Heart left ventricle (tissue), 16 donors: Measurements from ENCODE around the gene CAST. TPM values are rescaled to one million over a fixed set of nuclear protein-coding genes. Genes with fewer than 3 reads are reported as not detected.

Experiments used
- ATAC-seq, 4 donors: fragments of 200-7000 bp; cut with Tn5 transposase; one replicate each; pipeline ENCODE4 v1.9.1; 2020 to 2022; ENCODE audit warnings: moderate library complexity in 4 of 4, mild to moderate bottlenecking in 3 of 4, moderate number of reproducible peaks in 1 of 4
- DNase-seq, 5 donors: peaks; one replicate each; pipeline ENCODE4 v3.0.0-alpha.2; 2020
- H3K27ac ChIP-seq, 12 donors: fragments of 200-600 bp; sonication (generic) in 4 of 12; one replicate each; pipeline versions ENCODE4 v1.5.0 to v1.8.0; 2016 to 2022; ENCODE audit warnings: mild to moderate bottlenecking in 2 of 12
- H3K27me3 ChIP-seq, 9 donors: fragments of 200-600 bp; sonication (generic) in 2 of 9; one replicate each; pipeline versions ENCODE4 v1.5.1 to v1.8.0; 2016 to 2022; ENCODE audit warnings: mild to moderate bottlenecking in 3 of 9
- H3K36me3 ChIP-seq, 9 donors: fragments of 200-600 bp; sonication (generic) in 2 of 9; one replicate each; pipeline versions ENCODE4 v1.5.0 to v1.8.0; 2018 to 2022; ENCODE audit warnings: mild to moderate bottlenecking in 2 of 9
- H3K4me1 ChIP-seq, 12 donors: fragments of 200-600 bp; sonication (generic) in 4 of 12; one replicate each; pipeline versions ENCODE4 v1.5.0 to v1.8.0; 2016 to 2022; ENCODE audit warnings: mild to moderate bottlenecking in 3 of 12
- H3K4me3 ChIP-seq, 12 donors: fragments of 200-600 bp; sonication (generic) in 4 of 12; one replicate each; pipeline versions ENCODE4 v1.5.0 to v1.8.0; 2017 to 2022; ENCODE audit warnings: mild to moderate bottlenecking in 9 of 12, moderate library complexity in 4 of 12
- H3K9me3 ChIP-seq, 12 donors: fragments of 200-600 bp; sonication (generic) in 4 of 12; one replicate each; pipeline versions ENCODE4 v1.5.0 to v1.8.0; 2016 to 2022; ENCODE audit warnings: mild to moderate bottlenecking in 1 of 12
- POLR2A ChIP-seq, 2 donors: fragments of 450-650 bp; IDR thresholded peaks; one replicate each; pipeline ENCODE4 v1.6.1; 2017; ENCODE audit warnings: antibody characterized with exemption in 2 of 2, mild to moderate bottlenecking in 2 of 2, moderate library complexity in 2 of 2
- WGBS, 4 donors: extraction: QIAGEN DNeasy Blood & Tissue Kit in 2 of 4; methylation state at CpG; one replicate each; pipeline versions ENCODE4 v1.1.5 to v1.1.7; 2013 to 2018; 5-methylcytosine and 5-hydroxymethylcytosine counted together
- intact Hi-C, 10 donors: fragments of 100-400 bp; cut with DNase I; formaldehyde crosslinking; loops; one replicate each; pipeline versions ENCODE4 v1.11.1 to v1.14.2; 2022
- polyA plus RNA-seq, 2 donors: library from polyadenylated mRNA; stranded (reverse); fragments of 200-250 nt; gene quantifications; one replicate each; pipeline ENCODE4 v1.2.3, GENCODE V29; 2013
- total RNA-seq, 9 donors: library from RNA; depleted of rRNA in 2 of 9; stranded (reverse); fragments of >200 nt in 2 of 9; fragmentation: NEBNext Ultra II Directional in 3 of 9; extraction: Animal tissue kit (Norgen Biotek cat#: 25700) in 3 of 9; gene quantifications; one replicate each; pipeline versions ENCODE4 v1.1.0 to v1.2.4, GENCODE V29; 2016 to 2023
- TF ChIP-seq, protein P1 (sequence below), 12 donors: fragments of 200-600 bp; sonication (generic) in 4 of 12; IDR thresholded peaks; one replicate each; pipeline versions ENCODE4 v1.5.0 to v1.8.0; 2018 to 2022; ENCODE audit warnings: antibody characterized with exemption in 12 of 12, mild to moderate bottlenecking in 5 of 12
- donor health status: ischemic (EF 13 %, LVEDD 7.1; RV severe dilation, severe dysfunction).
- donor health status: healthy with polysubstance abuse.
- donor health status: DM: no; HTN: yes; CAD: no.
- donor health status: DM: no; HTN: no; CAD: no.
- donor health status: ischemic (EF 25% LVEDD 6.9; RV normal size, moderate dysfunction).
- donor health status: ischemic (EF 25% LVEDD 5.7; RV mildly dilated, moderate dysfunction).
- donor health status: healthy.
- donor health status: DM: yes; HTN: yes; CAD: no.
- donor health status: ischemic (EF 35%, LVEDD 5.7; RV mildly dilated, moderate dysfunction).
- donor health status: nonischemic (EF 11% LVEDD 7.7; RV severe dilation, severe dysfunction).
- donor health status: DM: yes; HTN: yes; CAD: no.
- donor health status: PGD.
- donor health status: ischemic (EF 29% LVEDD 5.4; RV normal size, mild dysfunction).
- donor health status: nonischemic (EF 23%, LVEDD 6.1; RV moderate dilation, normal function).

Gene CAST
- total and polyA plus RNA-seq, 11 donors, result 179 to 748 (median 536) TPM

- Histone ChIP-seq H3K27me3 (no peaks in the 10 kb centered on the region), H3K27ac (peak overlapping the region in 11 of 12 donors; percentile 92 to 99 (median 97)), H3K4me3 (peak overlapping the region; percentile 65 to 89 (median 75)), H3K4me1 (peaks cover 0 to 75% (median 54%) of the 10 kb centered on the region in 12 donors), H3K36me3 (peaks cover 0 to 14% (median 0%) of the 10 kb centered on the region in 9 donors), H3K9me3 (no peaks in the 10 kb centered on the region)
- DNase-seq (no peak), ATAC-seq (no peak)
- WGBS, 4 donors, result 46 to 53% (median 50%) methylated on average over 4 of the region's 4 CpGs
- intact Hi-C loops, result loop anchor here in 5 of 10 donors (2.0 to 5.0 kb wide), 4 partner anchors 38 to 43 kb away; partner anchors contain the start of gene CAST (in 5 of the 5)
- TF ChIP-seq POLR2A (IDR thresholded peaks at IDR 0.05), result no peak
- TF ChIP-seq, protein P1, sequence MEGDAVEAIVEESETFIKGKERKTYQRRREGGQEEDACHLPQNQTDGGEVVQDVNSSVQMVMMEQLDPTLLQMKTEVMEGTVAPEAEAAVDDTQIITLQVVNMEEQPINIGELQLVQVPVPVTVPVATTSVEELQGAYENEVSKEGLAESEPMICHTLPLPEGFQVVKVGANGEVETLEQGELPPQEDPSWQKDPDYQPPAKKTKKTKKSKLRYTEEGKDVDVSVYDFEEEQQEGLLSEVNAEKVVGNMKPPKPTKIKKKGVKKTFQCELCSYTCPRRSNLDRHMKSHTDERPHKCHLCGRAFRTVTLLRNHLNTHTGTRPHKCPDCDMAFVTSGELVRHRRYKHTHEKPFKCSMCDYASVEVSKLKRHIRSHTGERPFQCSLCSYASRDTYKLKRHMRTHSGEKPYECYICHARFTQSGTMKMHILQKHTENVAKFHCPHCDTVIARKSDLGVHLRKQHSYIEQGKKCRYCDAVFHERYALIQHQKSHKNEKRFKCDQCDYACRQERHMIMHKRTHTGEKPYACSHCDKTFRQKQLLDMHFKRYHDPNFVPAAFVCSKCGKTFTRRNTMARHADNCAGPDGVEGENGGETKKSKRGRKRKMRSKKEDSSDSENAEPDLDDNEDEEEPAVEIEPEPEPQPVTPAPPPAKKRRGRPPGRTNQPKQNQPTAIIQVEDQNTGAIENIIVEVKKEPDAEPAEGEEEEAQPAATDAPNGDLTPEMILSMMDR (IDR thresholded peaks at IDR 0.05), result no peak
Observed at GRCh38 chr5:96703995-96704394, 41.8 kb downstream of the CAST start.

DNA sequence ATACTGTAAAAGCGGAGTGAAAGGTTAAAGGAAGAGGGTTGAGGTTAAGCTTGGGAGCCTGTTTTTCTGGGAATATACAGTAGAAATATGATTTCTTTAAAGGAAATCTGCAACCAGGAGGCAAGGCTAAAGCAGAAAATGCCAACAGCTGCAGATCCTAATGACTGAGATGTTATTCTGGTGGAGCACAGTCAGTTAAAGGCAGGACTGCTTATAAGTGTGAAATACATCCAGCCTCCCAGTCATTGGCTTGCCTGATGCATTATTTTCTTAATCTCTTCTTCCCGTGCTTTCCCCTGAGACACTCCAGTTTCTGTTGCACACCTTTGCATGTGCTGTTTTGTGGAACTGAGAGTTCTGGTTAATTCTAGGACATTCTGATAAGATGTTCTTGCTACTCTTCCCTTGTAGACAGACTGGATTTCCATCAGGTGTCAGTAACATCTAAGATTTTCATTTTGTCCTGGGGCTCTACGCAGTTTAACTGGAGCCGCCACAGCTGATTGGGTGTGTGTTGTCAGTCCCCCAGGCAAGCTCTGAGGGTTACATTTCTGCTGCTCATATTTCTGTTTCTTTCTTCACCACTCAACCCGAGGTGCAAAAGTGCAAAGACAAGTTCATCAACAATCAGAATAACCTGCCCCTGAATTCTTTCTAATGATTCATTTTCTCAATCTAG is 44.4 kb downstream of the CAST start:
- WGBS, 4 donors, result 61 to 69% (median 64%) methylated on average over 5 of the region's 5 CpGs
- peaks cover 0 to 5% (median 0%) of the 10 kb centered on the region in 9 donors for H3K36me3 ChIP-seq
- no peaks in the 10 kb centered on the region for H3K27me3 ChIP-seq
- no peak overlapping the region for H3K4me3 ChIP-seq
- intact Hi-C loops, result loop anchor here in 1 of 10 donors (5.0 kb wide), 1 partner anchor 36 kb away; no protein-coding TSS in a partner anchor
- DNase-seq, result no peak
- no peaks in the 10 kb centered on the region for H3K9me3 ChIP-seq
- H3K4me1 ChIP-seq, result peaks cover 0 to 85% (median 64%) of the 10 kb centered on the region in 12 donors
- TF ChIP-seq, protein P1 (IDR thresholded peaks at IDR 0.05), result no peak
- no peak for TF ChIP-seq POLR2A (IDR thresholded peaks at IDR 0.05)
- ATAC-seq, result peak in 1 of 4 donors; percentile 44
- H3K27ac ChIP-seq, result peak overlapping the region in 11 of 12 donors; percentile 31 to 98 (median 68)

DNA sequence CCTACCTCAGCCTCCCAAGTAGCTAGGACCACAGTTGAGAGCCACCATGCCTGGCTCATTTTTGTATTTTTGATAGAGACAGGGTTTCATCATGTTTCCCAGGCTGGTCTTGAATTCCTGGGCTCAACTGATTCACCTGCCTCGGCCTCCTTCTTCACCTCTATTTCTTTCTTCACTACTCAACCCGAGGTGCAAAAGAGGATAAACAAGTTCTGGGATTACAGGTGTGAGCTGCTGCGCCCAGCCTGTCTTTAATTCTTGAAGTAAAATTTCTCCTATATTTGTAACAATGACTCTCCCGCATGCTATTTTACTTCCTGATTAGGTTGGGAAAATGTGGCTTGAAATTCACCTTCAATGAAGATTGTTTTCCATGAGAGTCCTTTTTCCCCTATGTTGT is 46.4 kb downstream of the CAST start:
- H3K9me3 ChIP-seq, result no peaks in the 10 kb centered on the region
- H3K4me1 ChIP-seq, result peaks cover 4 to 93% (median 64%) of the 10 kb centered on the region in 12 donors
- TF ChIP-seq, protein P1 (IDR thresholded peaks at IDR 0.05), result no peak
- no peak for TF ChIP-seq POLR2A (IDR thresholded peaks at IDR 0.05)
- WGBS, 4 donors, result 80 to 92% (median 86%) methylated on average over 4 of the region's 4 CpGs
- H3K27me3 ChIP-seq, result no peaks in the 10 kb centered on the region
- intact Hi-C loops, result loop anchor here in 1 of 10 donors (5.0 kb wide), 1 partner anchor 34 kb away; no protein-coding TSS in a partner anchor
- no peak for DNase-seq
- peaks cover 0 to 5% (median 0%) of the 10 kb centered on the region in 9 donors for H3K36me3 ChIP-seq
- no peak overlapping the region for H3K4me3 ChIP-seq
- no peak for ATAC-seq
- peak overlapping the region; percentile 36 to 98 (median 64) for H3K27ac ChIP-seq

DNA sequence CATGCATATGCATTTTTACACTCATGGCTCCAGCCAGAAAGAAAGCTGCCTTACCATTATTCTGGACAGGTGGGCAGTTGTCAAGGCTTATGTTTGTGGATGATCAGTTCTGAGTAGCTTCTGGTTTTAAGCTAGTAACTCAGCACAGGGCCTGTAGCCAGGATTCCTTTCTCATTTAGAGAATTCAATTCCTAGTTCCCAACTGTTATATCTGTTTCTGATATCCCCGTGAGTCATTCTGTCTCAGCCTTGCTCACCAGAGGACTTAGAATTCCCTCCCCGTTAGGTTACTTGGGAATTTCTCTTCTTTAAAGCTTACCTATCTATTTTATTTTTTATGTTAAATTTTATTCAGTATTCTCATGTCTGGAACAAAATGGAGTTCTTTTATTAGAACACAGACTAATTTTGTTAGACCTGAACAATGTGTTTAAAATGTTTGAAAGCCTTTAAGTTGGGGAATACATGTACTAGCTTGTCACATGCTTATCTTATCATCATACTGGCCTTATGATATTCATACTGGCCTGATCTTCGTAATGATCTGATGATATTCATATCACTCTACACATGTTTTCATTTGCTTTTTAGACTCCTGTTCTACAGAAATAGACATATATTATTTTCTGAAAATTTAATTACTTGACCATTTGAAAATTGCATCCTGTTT is 47.1 kb downstream of the CAST start:
- TF ChIP-seq, protein P1 (IDR thresholded peaks at IDR 0.05), result no peak
- no peak for TF ChIP-seq POLR2A (IDR thresholded peaks at IDR 0.05)
- Histone ChIP-seq H3K27me3 (no peaks in the 10 kb centered on the region), H3K27ac (peak overlapping the region; percentile 36 to 98 (median 64)), H3K4me1 (peaks cover 4 to 92% (median 64%) of the 10 kb centered on the region in 12 donors), H3K36me3 (peaks cover 0 to 5% (median 0%) of the 10 kb centered on the region in 9 donors), H3K4me3 (no peak overlapping the region), H3K9me3 (no peaks in the 10 kb centered on the region)
- intact Hi-C loops, result loop anchor here in 1 of 10 donors (5.0 kb wide), 1 partner anchor 33 kb away; no protein-coding TSS in a partner anchor
- ATAC-seq (peak in 3 of 4 donors; percentile 43 to 48 (median 48)), DNase-seq (no peak)
- 28 to 43% (median 29%) methylated on average over 2 to 3 of the region's 3 CpGs for WGBS, 4 donors
